NCI-H146 treated with DMSO at 0.1 percent for 48 hours (cell line): ENCODE measurements around the gene FAM20C.
"Not testable (repeated sequence)": the region's sequence is repeated elsewhere in the genome, so short reads cannot be mapped to it uniquely, and the experiment has no call there.

Experiments
- DNase-seq: peaks from one replicate; lab custom pipeline; 2025; ENCODE audit not compliant: unreplicated experiment; lab: John Stamatoyannopoulos, UW

Gene FAM20C

GRCh38 chr7:240146-240676 lies 47.8 kb downstream of the FAM20C start:
- no peak for DNase-seq

- no peak for DNase-seq
These were observed 48.6 kb downstream of the FAM20C start for GRCh38 chr7:240887-241421.

- DNase-seq, result no peak
These were observed 49.1 kb downstream of the FAM20C start for GRCh38 chr7:241513-241912.

GRCh38 chr7:242826-243579 lies 50.6 kb downstream of the FAM20C start:
- DNase-seq, result not testable (repeated sequence)

DNA sequence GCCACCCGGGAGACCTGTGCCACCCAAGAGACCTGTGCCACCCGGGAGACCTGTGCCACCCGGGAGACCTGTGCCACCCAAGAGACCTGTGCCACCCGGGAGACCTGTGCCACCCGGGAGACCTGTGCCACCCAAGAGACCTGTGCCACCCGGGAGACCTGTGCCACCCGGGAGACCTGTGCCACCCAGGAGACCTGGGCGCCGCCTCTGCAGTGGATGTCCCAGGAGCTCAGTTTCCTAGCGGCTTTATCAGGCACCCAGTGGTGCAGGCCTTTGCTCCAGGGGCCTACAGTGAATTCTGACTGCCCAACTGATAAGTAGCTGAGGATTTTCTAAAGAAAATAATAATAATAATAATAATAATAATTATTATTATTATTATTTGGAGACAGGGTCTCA lies 51.2 kb downstream of the FAM20C start:
- DNase-seq, result not testable (repeated sequence)

DNA sequence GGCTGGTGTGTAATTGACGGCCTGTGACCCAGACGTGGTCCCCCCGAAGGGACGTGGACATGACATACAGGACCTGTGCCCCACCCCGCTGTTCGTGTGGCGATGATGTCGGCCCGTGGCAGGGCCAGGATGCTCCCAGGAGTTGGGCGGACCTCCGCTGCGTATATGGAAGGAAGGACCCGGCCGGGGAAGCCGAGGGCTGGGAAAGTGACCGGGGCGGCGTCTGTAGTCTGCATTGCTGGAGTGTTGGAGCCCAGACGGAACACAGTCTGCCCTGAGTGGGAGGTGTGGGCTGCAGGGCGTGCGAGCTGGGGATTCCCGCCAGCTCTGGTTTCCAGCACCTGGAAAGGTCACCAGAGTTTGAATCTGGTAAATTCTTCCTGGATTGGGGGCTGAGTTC lies 52.6 kb downstream of the FAM20C start:
- DNase-seq, result no peak

GRCh38 chr7:245574-246295 lies 53.4 kb downstream of the FAM20C start:
- DNase-seq, result no peak

DNA sequence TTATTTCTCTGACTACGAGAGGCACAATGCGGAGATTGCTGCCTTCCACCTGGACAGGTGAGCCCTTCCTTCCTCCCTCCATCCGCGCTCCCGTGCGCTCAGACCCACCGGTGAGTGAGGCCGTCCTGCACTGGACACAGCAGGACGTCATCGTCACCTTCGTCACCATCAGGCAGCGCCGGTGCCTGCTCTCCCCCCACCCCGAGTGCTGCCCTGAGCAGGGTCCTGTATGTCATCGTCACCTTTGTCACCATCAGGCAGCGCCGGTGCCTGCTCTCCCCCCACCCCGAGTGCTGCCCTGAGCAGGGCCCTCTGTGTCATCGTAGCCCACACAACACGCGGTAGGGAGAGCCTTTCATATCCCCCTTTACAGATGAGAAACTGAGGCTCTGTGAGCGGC lies 54.1 kb downstream of the FAM20C start:
- no peak for DNase-seq

DNA sequence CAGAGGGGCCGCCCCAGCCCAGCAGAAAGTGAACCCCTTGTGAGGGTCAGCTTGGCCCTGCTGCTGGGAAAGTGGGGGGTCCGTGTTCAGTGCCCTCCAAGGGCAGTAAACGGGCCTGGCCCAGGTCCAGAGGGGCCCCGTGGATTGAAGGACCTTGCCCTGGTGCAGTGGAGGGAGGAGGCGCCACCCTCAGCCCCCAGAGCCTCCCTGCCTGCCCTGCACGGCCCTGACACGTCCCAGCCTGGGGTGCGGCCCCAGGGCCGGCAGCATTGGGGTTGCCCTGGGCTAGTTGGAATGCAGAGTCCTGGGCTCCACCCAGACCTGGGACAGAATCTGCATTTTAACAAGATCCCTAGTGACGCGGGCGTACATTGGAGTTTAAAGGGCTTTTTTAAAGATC lies 54.8 kb downstream of the FAM20C start:
- DNase-seq, result no peak

- DNase-seq, result no peak
These were observed 55.3 kb downstream of the FAM20C start for GRCh38 chr7:247636-248035.

DNA sequence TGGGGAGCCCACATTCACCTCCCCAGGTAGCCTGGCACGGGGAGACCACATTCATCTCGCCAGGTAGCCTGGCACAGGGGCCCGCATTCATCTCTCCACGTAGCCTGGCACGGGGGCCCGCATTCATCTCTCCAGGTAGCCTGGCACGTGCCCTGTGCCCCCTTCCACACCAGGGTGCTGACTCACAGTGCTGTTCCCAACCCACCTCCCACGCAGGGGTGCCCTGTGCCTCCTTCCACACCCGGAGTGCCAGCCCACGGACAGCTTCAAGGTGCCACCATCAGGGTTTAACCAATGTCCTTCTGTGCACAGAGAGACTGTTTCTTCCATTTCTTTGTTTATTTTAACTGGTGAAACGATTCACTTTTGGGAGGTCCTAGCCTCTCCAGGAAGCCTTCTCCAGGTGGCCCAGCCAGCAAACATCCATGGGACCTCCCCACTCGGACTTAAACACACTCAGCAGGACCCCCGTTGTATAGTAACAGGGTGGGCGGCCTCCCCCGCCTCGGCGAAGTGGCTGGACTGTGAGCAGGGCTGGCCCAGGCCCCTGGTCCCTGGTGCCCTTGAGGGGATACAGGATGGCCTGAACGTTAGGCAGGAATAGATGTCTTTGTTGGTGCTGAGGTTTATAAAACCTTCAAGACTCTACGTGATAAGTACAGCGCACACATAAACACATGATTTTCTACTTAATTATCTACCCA lies 56.5 kb downstream of the FAM20C start:
- DNase-seq, result no peak

- no peak for DNase-seq
These were observed 57.6 kb downstream of the FAM20C start for GRCh38 chr7:249989-250388.

DNA sequence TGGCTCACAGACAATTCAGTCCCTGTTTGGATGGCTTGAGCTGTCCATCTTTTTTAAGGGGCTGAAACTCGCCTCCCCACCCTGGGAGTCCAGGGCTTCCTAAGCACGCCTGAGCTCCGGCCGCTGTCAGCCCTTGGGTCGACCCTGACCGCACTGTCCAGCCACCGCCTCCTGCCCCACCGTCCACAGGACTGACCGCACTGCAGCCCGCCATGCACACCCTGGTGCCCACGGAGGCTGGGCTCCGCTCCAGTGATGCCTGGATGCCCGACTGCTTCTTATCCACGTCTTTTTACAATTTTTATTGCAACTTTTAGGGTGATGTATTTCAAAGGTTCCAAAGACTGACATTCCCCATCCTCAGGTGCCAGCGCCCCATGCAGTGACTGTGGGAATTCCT lies 58.2 kb downstream of the FAM20C start:
- DNase-seq, result no peak

GRCh38 chr7:251005-251404 lies 58.6 kb downstream of the FAM20C start:
- DNase-seq, result no peak

DNA sequence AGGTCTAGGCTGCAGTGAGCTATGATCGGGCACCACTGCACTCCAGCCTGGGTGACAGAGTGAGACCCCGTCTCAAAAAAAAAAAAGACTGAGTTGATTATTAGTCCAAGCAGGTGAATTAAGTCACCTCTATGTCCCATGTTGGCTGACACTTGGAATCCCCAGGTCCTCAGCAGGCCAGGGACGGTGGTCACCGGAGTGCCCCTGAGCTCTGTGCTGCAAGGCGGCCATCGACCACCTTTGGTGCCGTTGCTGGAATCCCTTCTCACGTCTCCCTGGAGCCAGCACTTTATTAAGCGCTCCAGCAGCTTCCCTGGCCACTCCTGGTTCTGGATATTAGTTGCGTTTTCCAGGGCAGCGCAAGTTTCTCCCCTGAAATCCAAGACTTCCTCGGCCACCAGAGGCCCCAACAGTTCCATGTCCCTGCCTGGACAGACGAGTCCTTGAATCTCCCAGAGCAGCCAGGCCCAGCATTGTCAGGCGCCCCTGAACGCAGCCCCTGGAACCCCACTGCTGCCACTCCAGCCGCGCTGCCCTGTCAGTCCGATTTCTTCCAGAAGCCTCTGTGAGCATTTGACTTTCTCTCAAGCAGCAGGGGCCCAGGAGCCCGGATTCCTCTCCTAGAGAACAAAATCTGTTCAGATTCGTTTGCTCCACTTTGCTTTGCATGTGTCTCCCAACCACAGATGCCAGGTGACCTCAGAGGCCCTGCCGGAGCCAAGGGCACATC lies 59.2 kb downstream of the FAM20C start:
- no peak for DNase-seq

DNA sequence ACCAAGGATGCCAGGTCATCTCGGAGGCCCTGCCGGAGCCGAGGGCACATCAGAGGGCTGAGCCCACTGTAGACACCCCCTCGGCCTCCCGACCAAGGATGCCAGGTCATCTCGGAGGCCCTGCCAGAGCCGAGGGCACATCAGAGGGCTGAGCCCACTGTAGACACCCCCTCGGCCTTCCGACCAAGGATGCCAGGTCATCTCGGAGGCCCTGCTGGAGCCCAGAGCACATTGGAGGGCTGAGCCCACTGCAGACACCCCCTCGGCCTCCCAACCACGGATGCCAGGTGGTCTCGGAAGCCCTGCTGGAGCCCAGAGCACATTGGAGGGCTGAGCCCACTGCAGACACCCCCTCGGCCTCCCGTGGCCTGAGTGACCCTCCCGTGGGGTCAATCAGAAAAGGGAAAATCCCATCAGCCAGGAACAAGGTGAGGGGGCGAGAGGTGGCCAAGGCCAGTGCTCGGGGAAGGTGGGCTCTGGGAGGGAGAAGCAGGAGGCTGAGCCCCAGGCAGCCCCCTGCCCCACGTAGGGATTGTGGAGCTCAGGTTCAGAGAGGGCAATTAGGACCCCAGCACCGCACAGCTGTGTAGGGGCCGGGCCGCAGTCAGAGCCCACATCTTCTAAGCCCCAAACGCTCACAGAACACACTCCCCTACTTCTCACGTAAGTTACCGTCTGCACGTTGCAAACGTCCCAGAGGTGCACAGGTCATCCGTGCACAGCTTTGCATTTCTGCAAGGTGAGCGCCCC lies 60.0 kb downstream of the FAM20C start:
- DNase-seq, result no peak

GRCh38 chr7:252981-253380 lies 60.6 kb downstream of the FAM20C start:
- no peak for DNase-seq

DNA sequence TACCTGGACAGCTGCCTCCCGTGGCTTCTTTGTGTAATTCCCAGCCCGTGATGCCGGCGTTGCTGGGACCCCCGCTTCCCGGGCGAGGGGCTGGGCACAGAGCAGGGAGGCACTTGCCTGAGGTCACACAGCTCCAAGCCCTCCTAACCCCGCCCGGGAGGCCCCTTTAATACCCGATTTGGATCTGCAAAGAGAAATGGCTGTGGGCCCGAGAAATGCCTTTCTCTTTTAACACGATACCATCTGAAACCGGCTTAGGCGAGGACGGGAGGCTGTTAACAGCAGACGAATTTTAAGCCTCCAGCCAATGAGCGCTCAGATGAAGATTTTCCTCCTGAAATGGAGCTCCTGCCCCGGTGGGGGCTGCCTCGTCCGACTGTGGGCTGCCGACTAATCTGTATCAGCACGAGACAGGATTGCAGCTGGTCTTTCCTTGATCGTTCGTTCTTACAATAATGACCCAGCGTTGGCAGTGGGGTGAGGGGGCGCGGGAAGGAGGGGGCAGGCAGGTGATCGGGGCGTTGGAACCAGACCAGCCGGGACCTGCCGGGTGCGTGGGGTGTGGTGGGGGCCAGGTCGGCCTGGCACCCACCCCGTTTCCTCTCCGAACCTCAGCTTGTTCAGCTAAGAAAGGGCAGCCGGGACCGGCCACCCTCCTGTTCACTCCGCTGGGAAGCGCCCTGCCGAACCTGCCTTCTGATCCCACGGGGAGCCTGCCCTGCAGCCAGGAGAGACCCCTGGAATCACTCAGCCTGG lies 61.4 kb downstream of the FAM20C start:
- no peak for DNase-seq

GRCh38 chr7:254337-255037 lies 62.1 kb downstream of the FAM20C start:
- DNase-seq, result no peak
